Measurements from ENCODE around the gene UVRAG. TPM values are rescaled to one million over a fixed set of nuclear protein-coding genes. Genes with fewer than 3 reads are reported as not detected.

Gene UVRAG
- total and polyA plus RNA-seq, 2 donors (not counting 1 experiment from before 2014, with no cell fraction given), result 37.7 to 94.1 TPM

DNA sequence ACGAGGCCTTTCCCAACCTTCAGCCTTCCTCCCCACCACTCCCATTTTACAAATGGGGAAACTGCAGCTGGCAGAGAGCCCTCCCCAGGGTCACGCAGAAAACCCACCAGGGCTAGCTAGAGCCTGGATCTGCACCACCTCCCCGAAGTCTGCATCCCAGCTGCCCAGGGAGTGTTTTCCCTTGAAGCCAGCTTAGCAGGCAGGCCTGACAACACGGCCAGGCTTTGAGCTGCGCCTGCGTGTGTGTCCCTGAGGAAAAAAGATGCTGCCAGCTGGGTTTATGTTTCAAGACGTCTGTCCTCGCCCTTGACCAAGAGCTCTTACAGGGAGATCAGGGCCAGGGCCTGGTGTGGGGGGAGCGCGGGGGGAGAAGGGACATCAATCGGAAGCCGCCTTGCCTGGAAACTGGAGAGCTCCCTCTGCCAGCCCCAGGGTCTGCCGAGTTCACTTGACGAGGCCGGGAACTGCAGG, 371.0 kb downstream of the UVRAG start:
- Mint-ChIP-seq H3K27me3 (no peaks in the 10 kb centered on the region), H3K4me3 (no peak overlapping the region), H3K27ac (no peak overlapping the region), H3K9me3 (ENCODE audit: insufficient read depth) (no peaks in the 10 kb centered on the region), H3K4me1 (no peaks in the 10 kb centered on the region)
- H2AFZ ChIP-seq (ENCODE audit: insufficient read depth, low read depth, low read length, poor library complexity, severe bottlenecking), result no peak overlapping the region
- ATAC-seq (ENCODE audit: low read depth) (no peak), DNase-seq (no peak)
- no peaks in the 10 kb centered on the region for H3K27me3 ChIP-seq (replicated peaks in 1 of 4; ENCODE audit: control extremely low read depth in 1 of 4, control insufficient read depth in 3 of 4, insufficient read depth in 4 of 4, low read length in 3 of 4)
- H3K79me2 ChIP-seq (ENCODE audit: control insufficient read depth, insufficient read depth, low read length), result no peaks in the 10 kb centered on the region
- intact Hi-C loops (cut with micrococcal nuclease), result no loop called here
- WGBS (ENCODE audit: insufficient coverage), result 95% methylated on average over 12 of the region's 15 CpGs
- no peak overlapping the region for H3K4me2 ChIP-seq (replicated peaks; ENCODE audit: low read depth, low read length, poor library complexity, severe bottlenecking)
- no peaks in the 10 kb centered on the region for H3K36me3 ChIP-seq (replicated peaks in 1 of 2; ENCODE audit: control extremely low read depth in 1 of 2, control insufficient read depth in 1 of 2, extremely low read depth in 1 of 2, insufficient read depth in 2 of 2, low read length in 1 of 2)
- TF ChIP-seq EZH2 (IDR thresholded peaks at IDR 0.05; ENCODE audit: borderline replicate concordance, insufficient read depth, low read depth, low read length, poor library complexity, severe bottlenecking) (no peak), CTCF (IDR thresholded peaks at IDR 0.05) (no peak)
- no peaks in the 10 kb centered on the region for H3K4me1 ChIP-seq (ENCODE audit: control insufficient read depth in 2 of 2, insufficient read depth in 2 of 2, low read length in 2 of 2)
- ChIA-PET CTCF (no interaction called here), POLR2A (no interaction called here)
- H3K9me3 ChIP-seq (ENCODE audit: control extremely low read depth in 1 of 3, control insufficient read depth in 2 of 3, insufficient read depth in 1 of 3, low read length in 2 of 3), result peaks cover 0 to 3% (median 0%) of the 10 kb centered on the region in 3 donors
- H3K9ac ChIP-seq (ENCODE audit: low read length), result no peak overlapping the region
- no peaks in the 10 kb centered on the region for H4K20me1 ChIP-seq (ENCODE audit: control insufficient read depth, insufficient read depth, low read length, poor library complexity, severe bottlenecking)
- no peak overlapping the region for H3K4me3 ChIP-seq (ENCODE audit: control extremely low read depth in 1 of 5, extremely low read depth in 1 of 5, insufficient read depth in 1 of 5, low read depth in 2 of 5, low read length in 4 of 5)
- H3K27ac ChIP-seq (ENCODE audit: low read length in 2 of 2), result no peak overlapping the region

DNA sequence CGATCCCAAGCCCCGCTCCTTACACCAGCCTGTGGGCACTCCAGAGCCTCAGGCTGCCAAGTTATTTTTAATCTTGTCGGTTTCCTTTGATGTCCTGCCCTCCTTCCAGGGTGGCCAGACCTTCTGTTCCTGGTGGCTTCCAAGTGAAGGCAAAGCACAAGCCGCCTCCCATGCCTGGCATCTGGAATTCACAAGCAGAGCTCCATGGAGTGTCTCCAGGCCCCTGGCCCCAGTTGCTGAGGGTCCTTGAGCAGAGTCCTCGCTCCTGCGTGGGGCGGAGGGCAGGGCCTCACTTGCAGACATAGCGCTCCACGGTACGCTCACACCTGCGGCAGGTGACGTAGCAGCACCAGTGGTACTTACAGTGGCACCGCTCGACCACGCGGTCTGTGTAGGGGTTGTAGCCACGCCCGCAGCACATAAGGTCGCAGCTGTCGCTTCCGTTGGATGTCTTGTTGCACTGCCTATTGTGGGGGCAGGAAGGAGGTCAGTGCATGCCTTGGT, 371.8 kb downstream of the UVRAG start:
- Histone ChIP-seq H3K79me2 (ENCODE audit: control insufficient read depth, insufficient read depth, low read length) (no peaks in the 10 kb centered on the region), H3K9ac (ENCODE audit: low read length) (no peak overlapping the region), H3K27me3 (replicated peaks in 1 of 4; ENCODE audit: control extremely low read depth in 1 of 4, control insufficient read depth in 3 of 4, insufficient read depth in 4 of 4, low read length in 3 of 4) (no peaks in the 10 kb centered on the region), H3K27ac (ENCODE audit: low read length in 2 of 2) (no peak overlapping the region), H3K9me3 (ENCODE audit: control extremely low read depth in 1 of 3, control insufficient read depth in 2 of 3, insufficient read depth in 1 of 3, low read length in 2 of 3) (peaks cover 0 to 3% (median 0%) of the 10 kb centered on the region in 3 donors), H3K36me3 (replicated peaks in 1 of 2; ENCODE audit: control extremely low read depth in 1 of 2, control insufficient read depth in 1 of 2, extremely low read depth in 1 of 2, insufficient read depth in 2 of 2, low read length in 1 of 2) (no peaks in the 10 kb centered on the region), H3K4me2 (replicated peaks; ENCODE audit: low read depth, low read length, poor library complexity, severe bottlenecking) (no peak overlapping the region), H3K4me3 (ENCODE audit: control extremely low read depth in 1 of 5, extremely low read depth in 1 of 5, insufficient read depth in 1 of 5, low read depth in 2 of 5, low read length in 4 of 5) (no peak overlapping the region), H4K20me1 (ENCODE audit: control insufficient read depth, insufficient read depth, low read length, poor library complexity, severe bottlenecking) (no peaks in the 10 kb centered on the region), H2AFZ (ENCODE audit: insufficient read depth, low read depth, low read length, poor library complexity, severe bottlenecking) (no peak overlapping the region), H3K4me1 (ENCODE audit: control insufficient read depth in 2 of 2, insufficient read depth in 2 of 2, low read length in 2 of 2) (no peaks in the 10 kb centered on the region)
- Mint-ChIP-seq H3K27me3 (no peaks in the 10 kb centered on the region), H3K9me3 (ENCODE audit: insufficient read depth) (no peaks in the 10 kb centered on the region), H3K4me3 (no peak overlapping the region), H3K4me1 (no peaks in the 10 kb centered on the region), H3K27ac (no peak overlapping the region)
- ATAC-seq (ENCODE audit: low read depth) (no peak), DNase-seq (no peak)
- WGBS (ENCODE audit: insufficient coverage), result 92% methylated on average over 17 of the region's 21 CpGs
- CTCF ChIA-PET, result interaction anchor here (1.4 kb wide), 1 partner anchor 21 kb away, joined by 3 read pairs; no protein-coding TSS in a partner anchor
- POLR2A ChIA-PET, result no interaction called here
- TF ChIP-seq EZH2 (IDR thresholded peaks at IDR 0.05; ENCODE audit: borderline replicate concordance, insufficient read depth, low read depth, low read length, poor library complexity, severe bottlenecking), result no peak
- no peak for TF ChIP-seq CTCF (IDR thresholded peaks at IDR 0.05)
- intact Hi-C loops (cut with micrococcal nuclease), result no loop called here
